NCI-H1436 (cell line): ENCODE data around the gene MYH16.
"Not testable (repeated sequence)": the region's sequence is repeated elsewhere in the genome, so short reads cannot be mapped to it uniquely, and the experiment has no call there.

Source experiments
- DNase-seq: peaks from one replicate; lab custom pipeline; 2025; lab: John Stamatoyannopoulos, UW

The MYH16 gene

GRCh38 chr7:99272476-99273045, at the start of gene MYH16:
Gene MYH16 (plus strand): TSS chr7:99272839.
- no peak for DNase-seq

DNA sequence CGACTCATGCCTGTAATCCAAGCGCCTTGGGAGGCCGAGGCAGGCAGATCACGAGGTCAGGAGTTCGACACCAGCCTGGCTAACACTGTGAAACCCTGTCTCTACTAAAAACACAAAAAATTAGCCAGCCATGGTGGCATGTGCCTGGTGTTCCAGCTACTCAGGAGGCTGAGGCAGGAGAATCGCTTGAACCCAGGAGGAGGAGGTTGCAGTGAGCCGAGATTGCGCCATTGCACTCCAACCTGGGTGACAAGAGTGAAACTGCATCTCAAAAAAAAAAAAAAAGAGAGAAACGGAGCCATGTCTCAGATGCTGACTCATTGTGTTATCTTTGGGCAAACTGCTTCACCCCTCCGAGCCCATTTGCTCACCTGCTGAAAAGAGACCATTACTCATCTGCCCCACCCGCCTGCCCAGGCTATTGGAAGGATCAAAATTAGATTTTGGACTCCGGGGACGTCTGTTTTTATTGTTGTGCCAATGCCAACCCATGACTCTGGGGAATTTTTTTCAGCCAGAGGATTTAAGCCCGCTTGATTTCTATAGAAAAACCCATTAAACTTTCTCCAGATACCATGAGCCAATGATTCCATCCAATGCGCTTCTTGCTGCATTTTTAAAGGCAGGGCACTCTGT, 48.3 kb upstream of the MYH16 start:
- peak; percentile 16 for DNase-seq

DNA sequence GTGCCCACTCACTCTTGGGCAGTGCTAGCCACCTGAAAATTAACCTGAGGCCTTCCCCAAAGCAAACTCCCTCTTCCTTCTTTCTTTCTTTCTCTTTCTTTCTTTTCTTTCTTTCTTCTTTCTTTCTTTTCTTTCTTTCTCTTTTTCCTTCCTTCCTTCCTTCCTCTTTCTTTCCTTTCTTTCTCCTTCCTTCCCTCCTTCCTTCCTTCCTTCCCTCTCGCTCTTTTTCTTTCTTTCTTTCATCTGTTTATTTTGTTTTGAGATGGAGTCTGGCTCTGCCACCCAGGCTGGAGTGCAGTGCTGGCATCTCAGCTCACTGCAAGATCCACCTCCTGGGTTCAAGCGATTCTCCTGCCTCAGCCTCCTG, 47.8 kb upstream of the MYH16 start:
- DNase-seq, result no peak

DNA sequence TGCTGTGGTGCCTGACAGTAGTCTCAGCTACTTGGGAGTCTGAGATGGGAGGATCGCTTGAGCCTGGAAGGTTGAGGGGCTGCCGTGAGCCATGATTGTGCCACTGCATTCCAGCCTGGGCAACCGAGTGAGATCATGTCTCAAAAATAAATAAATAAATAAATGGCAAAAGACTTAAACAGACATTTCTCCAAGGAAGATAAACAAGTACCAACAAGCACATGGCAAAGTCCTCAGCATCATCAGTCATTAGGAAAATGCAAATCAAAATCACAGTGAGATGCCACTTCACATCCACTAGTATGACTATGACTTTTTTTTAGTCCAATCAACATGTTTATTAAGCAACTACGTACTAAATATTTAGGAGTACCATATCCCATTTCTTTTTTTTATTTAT, 43.4 kb upstream of the MYH16 start:
- DNase-seq, result no peak

- DNase-seq, result no peak
Measured at GRCh38 chr7:99232082-99232770, 40.4 kb upstream of the MYH16 start.

DNA sequence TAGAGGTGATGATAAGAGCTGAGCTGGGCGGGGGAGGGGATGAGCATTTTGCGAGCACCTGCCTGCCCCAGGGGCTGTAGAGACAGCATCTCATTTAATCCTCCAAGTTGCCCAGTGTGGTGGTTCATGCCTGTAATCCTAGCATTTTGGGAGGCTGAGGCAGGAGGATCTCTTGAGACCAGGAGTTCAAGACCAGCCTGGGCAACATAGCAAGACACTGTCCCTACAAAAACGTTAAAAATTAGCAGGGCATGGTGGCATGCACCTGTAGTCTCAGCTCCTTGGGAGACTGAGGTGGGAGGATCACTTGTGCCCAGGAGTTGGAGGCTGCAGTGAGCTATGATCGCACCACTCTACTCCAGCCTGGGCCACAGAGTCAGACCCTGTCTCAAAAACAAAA, 39.7 kb upstream of the MYH16 start:
- not testable (repeated sequence) for DNase-seq

GRCh38 chr7:99234185-99234584, 38.5 kb upstream of the MYH16 start:
- no peak for DNase-seq

- DNase-seq, result no peak
Measured at GRCh38 chr7:99235925-99236324, 36.7 kb upstream of the MYH16 start.

DNA sequence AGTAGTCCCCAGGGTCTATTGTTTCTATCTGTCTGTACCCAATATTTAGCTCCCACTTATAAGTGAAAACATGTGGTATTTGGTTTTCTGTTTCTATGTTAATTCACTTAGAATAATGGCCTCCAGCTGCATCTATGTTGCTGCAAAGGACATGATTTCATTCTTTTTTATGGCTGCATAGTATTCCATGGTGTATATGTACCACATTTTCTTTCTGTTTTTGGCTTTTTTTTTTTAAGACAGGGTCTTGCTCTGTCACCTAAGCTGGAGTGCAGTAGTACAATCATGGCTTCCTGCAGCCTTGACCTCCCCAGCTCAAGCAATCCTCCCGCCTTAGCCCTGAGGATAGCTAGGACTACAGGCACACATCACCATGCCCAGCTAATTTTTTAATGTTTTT, 34.8 kb upstream of the MYH16 start:
- not testable (repeated sequence) for DNase-seq

- no peak for DNase-seq
Measured at GRCh38 chr7:99238558-99239341, 33.9 kb upstream of the MYH16 start.

DNA sequence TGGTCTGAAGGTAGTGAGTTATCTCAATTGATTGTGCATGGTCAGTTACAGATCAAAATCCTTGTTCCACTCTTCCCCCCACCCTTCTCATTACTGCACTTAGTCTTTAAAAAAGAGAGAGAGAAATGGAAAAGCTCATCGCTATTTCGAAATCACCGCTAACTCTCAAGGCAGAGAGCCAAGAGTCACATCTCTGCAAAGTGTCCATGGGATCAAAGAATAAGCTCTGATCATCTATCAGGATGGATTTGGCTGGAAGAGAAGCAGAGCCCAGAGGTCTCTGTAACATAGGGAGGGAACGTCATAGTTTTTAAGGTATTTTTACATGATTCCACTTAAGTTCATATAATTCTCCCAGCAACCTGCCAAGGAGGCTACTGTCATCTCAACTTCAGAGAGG, 30.0 kb upstream of the MYH16 start:
- no peak for DNase-seq

DNA sequence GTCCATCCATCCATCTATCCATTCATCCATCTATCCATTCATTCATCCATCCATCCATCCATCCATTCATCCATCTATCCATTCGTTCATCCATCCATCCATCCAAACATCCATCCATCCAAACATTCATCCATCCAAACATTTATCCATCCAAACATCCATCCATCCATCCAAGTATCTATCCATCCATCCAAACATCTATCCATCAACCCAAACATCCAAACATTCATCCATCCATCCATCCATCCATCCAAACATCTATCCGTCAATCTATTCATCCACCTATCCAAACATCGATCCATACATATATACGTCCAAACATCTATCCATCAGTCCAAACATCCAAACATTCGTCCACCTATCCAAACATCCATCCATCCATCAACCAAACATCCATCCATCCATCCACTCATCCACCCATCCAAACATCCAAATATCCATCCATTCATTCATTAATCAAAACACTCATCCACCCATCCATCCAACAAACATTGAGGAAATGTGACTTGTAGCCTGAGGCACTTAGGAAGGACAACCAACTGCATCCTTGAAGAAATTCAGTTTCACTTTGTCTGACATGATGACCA, 28.8 kb upstream of the MYH16 start:
- no peak for DNase-seq

GRCh38 chr7:99244939-99245338, 27.7 kb upstream of the MYH16 start:
- DNase-seq, result no peak

DNA sequence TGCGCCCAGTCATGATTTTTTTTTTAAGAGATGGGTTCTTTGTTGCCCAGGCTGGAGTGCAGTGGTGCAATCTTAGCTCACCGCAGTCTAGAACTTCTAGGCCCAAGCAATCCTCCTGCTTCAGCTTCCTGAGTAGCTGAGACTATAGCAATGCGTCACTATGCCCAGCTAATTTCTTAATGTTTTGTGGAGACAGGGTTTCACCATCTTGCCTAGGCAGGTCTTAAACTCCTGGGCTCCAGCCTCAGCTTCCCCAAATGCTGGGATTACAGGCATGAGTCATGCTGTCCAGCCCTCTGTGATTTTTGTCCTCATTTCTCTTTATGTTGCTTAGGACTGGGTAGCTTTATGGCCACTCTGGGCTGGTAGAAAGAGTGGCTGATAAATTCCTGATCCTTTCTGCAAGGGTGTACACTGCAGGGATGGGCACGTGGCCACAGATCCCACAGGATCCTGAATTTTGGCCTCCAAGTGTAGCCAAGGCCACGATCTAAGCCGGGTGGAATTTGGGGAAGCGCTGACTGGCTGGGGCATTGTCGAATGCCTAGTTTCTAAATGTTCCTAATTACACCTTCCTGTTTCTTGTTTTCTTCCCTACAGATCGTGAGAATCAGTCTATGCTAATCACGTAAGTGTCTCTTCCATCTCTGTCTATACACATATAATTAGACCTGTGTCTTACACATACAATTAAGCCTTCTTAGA, 24.1 kb upstream of the MYH16 start:
- no peak for DNase-seq

GRCh38 chr7:99249985-99250575, 22.6 kb upstream of the MYH16 start:
- DNase-seq, result no peak

DNA sequence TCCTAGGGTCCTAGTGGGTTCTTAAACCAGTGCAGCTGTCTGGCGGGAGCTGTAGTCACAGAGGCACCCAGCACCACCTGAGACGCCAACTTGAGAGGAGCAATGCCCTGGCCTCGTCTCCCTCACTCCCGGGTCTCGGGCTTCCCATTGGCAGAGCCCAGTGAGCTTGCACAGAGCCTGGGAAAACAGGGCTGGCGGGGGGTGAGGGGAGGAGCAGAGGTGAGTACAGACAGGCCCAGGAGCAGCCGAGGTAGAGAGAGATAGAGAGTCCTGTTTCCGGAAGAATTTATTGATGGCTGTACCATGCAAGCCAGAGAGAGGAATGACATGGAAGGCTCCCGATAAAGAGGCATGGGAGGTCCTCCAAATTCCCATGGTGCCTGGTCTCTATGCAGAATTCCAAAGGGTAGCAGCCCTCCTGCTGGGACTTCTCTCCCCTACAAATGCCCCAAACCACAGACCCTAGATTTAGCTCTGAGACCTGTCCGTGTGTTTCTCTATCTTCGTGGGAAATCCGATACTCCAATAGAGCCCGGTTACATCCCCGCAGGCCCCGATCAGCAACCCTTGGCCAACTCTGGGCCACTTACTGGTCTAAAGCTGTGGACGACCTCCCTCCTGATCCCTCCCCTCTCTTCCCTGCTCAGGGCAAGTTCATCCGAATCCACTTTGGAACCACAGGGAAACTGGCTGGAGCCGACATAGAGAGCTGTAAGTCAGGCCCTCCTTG, 20.3 kb upstream of the MYH16 start:
- DNase-seq, result no peak

DNA sequence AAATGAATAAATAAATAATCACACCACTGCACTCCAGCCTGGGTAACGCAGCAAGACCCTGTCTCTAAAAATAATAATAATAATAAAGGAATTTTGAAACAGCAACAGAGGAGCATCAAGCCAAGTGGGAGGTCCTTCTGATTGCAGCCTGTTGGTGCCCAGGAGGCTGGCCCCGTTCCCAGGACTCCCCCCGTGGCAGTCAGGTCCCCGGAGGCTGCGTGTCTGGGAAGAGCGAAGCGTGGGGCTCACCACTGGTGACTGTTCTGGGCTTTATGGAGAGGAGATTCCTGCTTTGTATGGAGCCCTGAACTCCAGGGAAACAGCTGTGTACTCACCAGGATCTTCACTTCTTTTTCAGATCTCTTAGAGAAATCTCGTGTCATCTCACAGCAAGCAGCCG, 19.3 kb upstream of the MYH16 start:
- no peak for DNase-seq

DNA sequence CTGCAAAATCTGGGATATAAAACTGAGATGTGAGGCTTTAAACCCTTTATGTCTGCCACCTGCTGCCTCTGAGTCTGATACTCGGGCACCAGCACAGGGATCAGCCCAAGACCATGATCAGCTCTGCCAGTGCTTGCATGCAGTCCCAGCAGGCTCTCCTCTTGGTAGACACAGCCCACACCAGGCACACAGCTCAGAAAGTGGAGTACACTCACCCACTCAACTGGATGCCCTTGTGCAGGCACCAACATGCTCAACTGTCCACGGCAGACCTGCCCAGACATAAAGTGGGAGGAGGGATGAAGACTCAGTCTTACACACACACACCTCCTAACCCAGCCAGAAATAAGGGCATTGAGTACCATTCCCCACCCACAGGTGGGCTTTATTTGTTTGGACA, 18.2 kb upstream of the MYH16 start:
- no peak for DNase-seq

DNA sequence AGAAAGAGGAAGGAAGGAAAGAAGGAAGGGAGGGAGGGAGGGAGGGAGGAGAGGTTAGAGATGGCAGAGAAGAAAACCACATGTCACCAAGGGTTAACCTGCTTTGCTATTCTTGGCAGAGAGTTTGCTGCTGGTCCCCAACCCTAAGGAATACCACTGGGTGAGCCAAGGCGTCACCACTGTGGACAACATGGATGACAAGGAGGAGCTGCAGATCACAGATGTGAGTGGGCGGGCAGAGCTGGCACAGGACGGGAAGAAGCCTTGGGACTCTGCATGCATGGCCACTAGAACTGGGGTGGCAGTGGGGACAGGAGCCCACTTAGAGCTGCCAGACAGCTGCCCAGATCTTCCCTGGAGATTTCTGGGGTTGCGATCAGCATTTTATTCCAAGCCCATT, 17.2 kb upstream of the MYH16 start:
- no peak for DNase-seq

DNA sequence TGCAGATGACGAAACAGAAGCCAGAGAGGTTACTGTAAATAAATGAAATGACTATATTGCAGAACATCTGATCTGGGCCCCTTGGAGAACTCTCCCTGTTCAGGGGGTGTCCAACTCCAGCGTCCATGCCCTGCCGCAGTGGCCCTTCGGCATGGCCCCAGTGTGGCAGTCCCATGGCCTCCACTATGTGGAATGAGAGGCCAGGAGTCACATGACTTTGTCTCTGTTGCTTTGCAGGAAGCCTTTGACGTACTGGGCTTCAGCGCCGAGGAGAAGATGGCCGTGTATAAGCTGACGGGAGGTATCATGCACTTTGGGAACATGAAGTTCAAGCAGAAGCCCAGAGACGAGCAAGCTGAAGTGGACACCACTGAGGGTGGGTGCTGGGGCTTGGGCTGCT, 15.6 kb upstream of the MYH16 start:
- DNase-seq, result no peak

GRCh38 chr7:99257675-99258074, 15.0 kb upstream of the MYH16 start:
- DNase-seq, result no peak
